Hematopoietic multipotent progenitor cell treated with erythropoietin and hydrocortisone succinate and interleukin-3 and kit ligand, for 17 days (in vitro differentiated cells): ENCODE measurements around the gene TCF4.
A peak's percentile ranks its signal among the peaks of the same experiment; 100 is the strongest.

Experiments
- DNase-seq: peaks from one replicate; pipeline ENCODE4 v3.0.0-alpha.2; 2015; ENCODE audit warnings: low spot score

TCF4 gene

GRCh38 chr18:55503167-55503820 lies 84.7 kb downstream of the TCF4 start:
- DNase-seq, result no peak

- no peak for DNase-seq
These were observed 85.8 kb downstream of the TCF4 start for GRCh38 chr18:55501982-55502710.

- DNase-seq, result no peak
These were observed 86.4 kb downstream of the TCF4 start for GRCh38 chr18:55501579-55501978.

GRCh38 chr18:55500316-55501086 lies 87.5 kb downstream of the TCF4 start:
- DNase-seq, result no peak

- no peak for DNase-seq
These were observed 88.5 kb downstream of the TCF4 start for GRCh38 chr18:55499526-55499925.

- DNase-seq, result no peak
These were observed 90.1 kb downstream of the TCF4 start for GRCh38 chr18:55497825-55498403.

GRCh38 chr18:55494899-55495298 lies 93.1 kb downstream of the TCF4 start:
- no peak for DNase-seq

- DNase-seq, result no peak
These were observed 93.6 kb downstream of the TCF4 start for GRCh38 chr18:55494441-55494840.

GRCh38 chr18:55491616-55492015 lies 96.4 kb downstream of the TCF4 start:
- no peak for DNase-seq

- no peak for DNase-seq
These were observed 98.7 kb downstream of the TCF4 start for GRCh38 chr18:55489034-55489986.

- no peak for DNase-seq
These were observed 99.5 kb downstream of the TCF4 start for GRCh38 chr18:55488473-55488872.

- no peak for DNase-seq
These were observed 100.0 kb downstream of the TCF4 start for GRCh38 chr18:55487997-55488396.

- no peak for DNase-seq
These were observed 101.1 kb downstream of the TCF4 start for GRCh38 chr18:55486936-55487335.

- DNase-seq, result no peak
These were observed 102.3 kb downstream of the TCF4 start for GRCh38 chr18:55485666-55486065.

- DNase-seq, result no peak
These were observed 103.2 kb downstream of the TCF4 start for GRCh38 chr18:55484773-55485172.

GRCh38 chr18:55483266-55483871 lies 104.6 kb downstream of the TCF4 start:
- no peak for DNase-seq

- DNase-seq, result no peak
These were observed 108.2 kb downstream of the TCF4 start for GRCh38 chr18:55479656-55480420.

GRCh38 chr18:55477860-55478581 lies 110.0 kb downstream of the TCF4 start:
- DNase-seq, result peak; percentile 6

GRCh38 chr18:55477499-55477859 lies 110.5 kb downstream of the TCF4 start:
- peak; percentile 10 for DNase-seq

- DNase-seq, result no peak
These were observed 112.1 kb downstream of the TCF4 start for GRCh38 chr18:55475916-55476315.
